ENCODE data around the gene CORO2B.

The CORO2B gene

DNA sequence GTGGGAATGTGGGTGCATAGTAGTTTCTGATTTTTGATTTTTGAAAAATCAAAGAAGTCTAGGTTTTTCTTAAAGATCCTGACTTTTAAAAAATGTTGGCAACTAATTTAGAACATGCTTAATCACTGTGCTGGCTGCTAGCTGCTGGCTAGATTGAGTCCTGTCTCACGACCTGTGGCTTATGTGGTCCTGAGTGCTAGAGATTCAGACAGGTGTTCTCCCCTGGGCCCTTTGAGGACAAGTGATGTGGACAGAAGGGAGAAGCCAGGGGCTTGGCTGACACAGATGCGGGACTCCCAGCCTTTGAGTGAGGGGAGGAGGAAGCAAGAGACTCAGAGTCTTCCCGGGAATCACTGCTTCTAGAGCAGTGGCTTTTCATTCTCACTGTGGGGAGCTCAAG, 47.5 kb downstream of the CORO2B start:
- no peak for DNase-seq (ENCODE audit: low read depth in 2 of 2)

GRCh38 chr15:68626739-68627138, 47.9 kb downstream of the CORO2B start:
- DNase-seq (ENCODE audit: low read depth in 2 of 2): no peak

DNA sequence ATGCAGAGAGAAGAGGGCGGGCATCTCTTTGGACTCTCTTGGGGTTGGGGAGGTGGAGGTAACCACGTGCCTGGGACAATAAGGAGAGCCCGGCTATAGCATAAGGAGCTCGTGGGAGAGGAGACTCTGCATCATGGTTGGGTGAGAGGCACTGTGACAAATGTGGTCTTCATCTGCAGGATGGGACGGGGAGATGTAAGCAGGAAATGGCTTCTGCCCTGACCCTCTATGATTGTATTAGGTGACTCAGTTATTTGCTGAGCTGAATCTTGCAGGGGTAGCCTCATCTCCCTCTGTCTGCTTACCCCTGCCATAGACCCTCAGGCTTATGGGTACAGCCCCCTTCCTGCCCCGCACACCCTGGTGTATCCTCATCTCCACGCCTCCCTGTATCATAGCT, 48.7 kb downstream of the CORO2B start:
- no peak for DNase-seq (ENCODE audit: low read depth in 2 of 2)

DNA sequence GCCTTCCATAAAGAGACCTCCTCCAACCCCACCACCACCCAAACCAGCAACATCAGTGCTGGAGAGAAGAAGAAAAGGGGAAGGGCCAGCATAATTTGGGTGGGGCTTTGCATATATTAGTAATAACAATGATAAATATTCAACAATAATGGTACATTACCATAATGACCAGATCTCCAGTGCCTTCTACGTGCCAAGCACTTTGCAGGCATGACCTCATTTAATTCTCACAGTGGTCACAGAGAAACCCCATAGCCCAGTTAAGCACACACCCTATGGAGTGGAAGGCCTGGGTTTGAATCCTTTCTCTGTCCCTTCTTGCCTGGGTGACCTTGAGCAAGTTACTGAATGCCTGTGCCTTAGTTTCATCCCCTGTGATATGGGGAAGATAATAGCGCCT, 49.2 kb downstream of the CORO2B start:
- DNase-seq (ENCODE audit: low read depth in 2 of 2): no peak

DNA sequence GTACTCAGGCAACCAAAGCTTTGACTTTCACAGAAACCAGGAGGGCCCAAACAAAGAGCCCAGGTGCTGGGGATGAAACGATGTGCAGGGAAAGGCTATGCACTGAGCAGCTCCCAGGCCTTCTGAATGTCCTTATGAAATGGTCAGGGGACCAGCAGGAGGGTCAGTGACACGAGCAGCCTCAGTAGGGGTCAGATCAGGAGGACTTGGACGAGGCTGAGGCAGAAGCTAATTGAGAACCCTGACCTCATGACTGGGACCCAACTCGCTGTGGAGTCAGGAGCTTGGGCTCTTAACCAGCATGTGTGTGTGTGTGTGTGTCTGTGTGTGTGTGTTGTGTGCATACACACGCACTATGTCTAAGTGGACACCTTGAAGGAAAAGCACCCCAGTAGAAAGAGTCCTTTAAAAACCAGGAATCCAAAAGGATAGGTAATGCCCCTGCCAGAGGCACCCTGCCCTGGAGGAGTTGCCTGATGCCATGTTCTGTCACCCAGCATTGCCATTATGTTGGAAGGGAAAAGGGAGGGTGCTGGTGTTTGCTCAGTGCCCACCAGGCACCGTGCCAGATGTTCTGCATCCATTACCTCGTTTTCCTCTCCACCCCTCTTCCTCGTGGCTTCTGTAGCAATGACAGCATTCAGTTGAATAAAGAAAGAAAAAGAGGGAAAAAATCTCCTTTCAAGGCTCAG, 50.9 kb downstream of the CORO2B start:
- DNase-seq (ENCODE audit: low read depth in 2 of 2): no peak

- DNase-seq (ENCODE audit: low read depth in 2 of 2): no peak
These were observed 51.4 kb downstream of the CORO2B start for GRCh38 chr15:68630211-68630555.

GRCh38 chr15:68630836-68631235, 52.0 kb downstream of the CORO2B start:
- DNase-seq (ENCODE audit: low read depth in 2 of 2): no peak

DNA sequence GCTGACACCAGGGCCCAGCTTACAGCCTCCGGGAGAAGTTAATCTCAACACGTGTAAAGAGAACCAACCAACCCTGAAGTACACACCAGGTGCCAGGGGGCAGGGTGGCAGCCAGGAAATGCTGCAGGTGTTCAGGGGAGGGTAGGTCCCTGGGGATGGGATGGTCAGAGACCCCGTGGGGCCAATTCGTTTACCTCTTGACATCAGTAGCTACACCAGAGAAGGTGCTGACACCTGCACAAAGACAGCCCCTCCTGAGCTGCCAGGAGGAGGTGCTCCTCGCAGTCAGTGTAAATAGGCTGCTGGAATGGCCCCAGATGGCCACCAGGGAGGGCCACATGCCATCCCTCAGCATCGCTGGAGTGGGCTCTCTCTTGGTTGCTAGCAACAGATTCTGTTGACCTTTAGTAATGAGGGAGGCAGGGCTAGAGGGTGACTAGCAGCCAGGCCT, 52.8 kb downstream of the CORO2B start:
- DNase-seq (ENCODE audit: low read depth in 2 of 2): no peak

- no peak for DNase-seq (ENCODE audit: low read depth in 2 of 2)
These were observed 53.3 kb downstream of the CORO2B start for GRCh38 chr15:68632101-68632500.

- DNase-seq (ENCODE audit: low read depth in 2 of 2): no peak
These were observed 54.7 kb downstream of the CORO2B start for GRCh38 chr15:68633231-68634121.

- no peak for DNase-seq (ENCODE audit: low read depth in 2 of 2)
These were observed 55.3 kb downstream of the CORO2B start for GRCh38 chr15:68634122-68634482.

DNA sequence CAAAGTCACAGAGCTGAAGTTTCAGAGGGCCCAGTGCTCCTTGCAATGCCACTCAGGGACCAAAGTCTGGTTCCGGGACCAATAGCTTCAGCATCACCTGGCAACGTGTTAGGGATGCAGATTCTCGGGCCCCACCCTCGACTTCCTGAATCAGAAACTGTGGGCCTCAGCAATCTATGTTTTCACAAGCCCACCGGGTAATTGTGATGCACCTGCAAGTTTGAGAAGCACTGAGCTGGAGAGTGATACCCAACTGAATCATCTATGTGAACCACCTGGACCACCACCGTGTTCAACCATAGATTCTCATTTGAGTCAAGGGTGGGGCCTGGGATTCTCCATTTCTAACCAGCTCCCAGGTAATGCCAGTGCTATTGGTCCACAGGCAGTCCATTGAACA, 55.7 kb downstream of the CORO2B start:
- no peak for DNase-seq (ENCODE audit: low read depth in 2 of 2)

- no peak for DNase-seq (ENCODE audit: low read depth in 2 of 2)
These were observed 56.3 kb downstream of the CORO2B start for GRCh38 chr15:68635141-68635540.

DNA sequence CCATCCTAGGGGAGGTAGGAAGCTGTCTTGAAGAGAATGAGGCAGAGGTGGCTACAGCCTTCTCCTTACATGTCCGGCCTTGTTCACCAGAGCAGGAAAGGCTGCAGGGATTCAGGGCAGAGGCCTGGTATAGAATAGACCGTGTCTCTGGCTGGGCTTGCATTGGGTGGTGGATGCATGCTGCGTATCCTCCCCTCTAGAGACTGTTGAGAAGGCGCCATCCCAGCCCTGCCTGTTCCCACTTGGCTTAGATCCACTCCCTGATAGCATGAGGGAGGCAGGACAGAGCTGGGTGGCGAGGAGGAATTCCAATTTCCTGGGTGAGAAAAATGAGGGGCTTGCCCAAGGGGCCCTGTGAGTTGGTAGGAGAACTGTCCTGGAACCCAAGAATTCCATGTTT, 57.5 kb downstream of the CORO2B start:
- DNase-seq (ENCODE audit: low read depth in 2 of 2): no peak

DNA sequence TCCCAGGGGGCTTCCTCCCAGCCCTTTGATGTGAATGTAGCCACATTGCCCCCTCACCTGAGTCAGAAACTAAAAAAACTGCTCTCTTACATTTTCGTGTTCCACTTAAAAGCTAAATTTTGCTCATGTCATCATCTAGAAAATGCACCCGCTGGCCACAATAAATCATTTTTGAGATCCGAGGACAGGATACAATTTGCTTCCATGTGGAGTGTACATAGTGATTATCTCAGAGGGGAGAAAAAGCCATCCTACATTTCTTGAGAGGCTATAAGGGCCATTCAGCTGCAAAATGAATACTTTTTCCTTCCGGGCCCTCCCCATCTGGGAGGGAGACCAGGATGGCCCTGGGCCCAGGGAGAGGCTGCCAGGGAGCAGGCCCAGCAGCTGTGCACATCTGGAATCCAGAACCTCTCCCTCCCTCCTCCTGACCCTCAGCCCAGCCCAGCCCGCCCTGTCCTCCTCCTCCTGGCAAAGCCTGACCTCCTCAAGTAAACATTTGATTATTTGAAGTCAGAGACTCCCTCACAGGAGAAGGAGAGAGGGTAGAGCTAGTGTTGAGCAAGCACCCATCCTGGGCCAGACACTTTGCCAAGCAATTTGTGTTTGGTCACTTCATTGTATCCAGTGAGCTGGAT, 59.1 kb downstream of the CORO2B start:
- DNase-seq (ENCODE audit: low read depth in 2 of 2): no peak

- no peak for DNase-seq (ENCODE audit: low read depth in 2 of 2)
These were observed 60.2 kb downstream of the CORO2B start for GRCh38 chr15:68638953-68639515.

GRCh38 chr15:68639926-68640600, 61.3 kb downstream of the CORO2B start:
- DNase-seq (ENCODE audit: low read depth in 2 of 2): no peak

DNA sequence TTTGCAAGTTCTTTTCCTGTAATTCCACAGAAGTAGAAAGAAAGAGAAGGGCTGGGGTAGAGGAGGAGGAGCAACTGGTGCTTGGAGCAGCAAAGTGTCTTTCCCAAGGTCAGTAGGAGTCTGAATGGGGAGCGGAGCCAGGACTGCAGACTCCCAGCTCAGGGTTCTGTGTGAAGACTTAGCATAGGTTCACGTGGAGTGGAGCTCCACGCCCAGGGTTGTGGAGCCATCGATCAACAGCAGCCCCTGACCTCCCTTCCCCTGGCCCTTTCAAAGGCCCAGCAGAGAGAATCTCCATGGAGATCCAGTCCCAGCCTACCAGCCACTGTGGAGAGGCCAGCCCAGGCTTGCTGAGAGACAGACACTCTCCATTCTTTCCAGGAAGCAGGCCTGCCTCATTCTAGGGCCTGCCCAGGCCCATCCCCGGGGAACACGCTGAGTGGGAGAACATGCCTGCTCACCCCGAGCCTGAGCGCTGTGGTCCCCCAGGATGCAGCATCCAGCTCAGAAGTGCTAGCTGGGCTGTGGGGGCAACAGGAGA, 62.1 kb downstream of the CORO2B start:
- no peak for DNase-seq (ENCODE audit: low read depth in 2 of 2)

GRCh38 chr15:68641376-68641775, 62.6 kb downstream of the CORO2B start:
- DNase-seq (ENCODE audit: low read depth in 2 of 2): no peak

GRCh38 chr15:68642491-68642845, 63.7 kb downstream of the CORO2B start:
- DNase-seq (ENCODE audit: low read depth in 2 of 2): no peak

DNA sequence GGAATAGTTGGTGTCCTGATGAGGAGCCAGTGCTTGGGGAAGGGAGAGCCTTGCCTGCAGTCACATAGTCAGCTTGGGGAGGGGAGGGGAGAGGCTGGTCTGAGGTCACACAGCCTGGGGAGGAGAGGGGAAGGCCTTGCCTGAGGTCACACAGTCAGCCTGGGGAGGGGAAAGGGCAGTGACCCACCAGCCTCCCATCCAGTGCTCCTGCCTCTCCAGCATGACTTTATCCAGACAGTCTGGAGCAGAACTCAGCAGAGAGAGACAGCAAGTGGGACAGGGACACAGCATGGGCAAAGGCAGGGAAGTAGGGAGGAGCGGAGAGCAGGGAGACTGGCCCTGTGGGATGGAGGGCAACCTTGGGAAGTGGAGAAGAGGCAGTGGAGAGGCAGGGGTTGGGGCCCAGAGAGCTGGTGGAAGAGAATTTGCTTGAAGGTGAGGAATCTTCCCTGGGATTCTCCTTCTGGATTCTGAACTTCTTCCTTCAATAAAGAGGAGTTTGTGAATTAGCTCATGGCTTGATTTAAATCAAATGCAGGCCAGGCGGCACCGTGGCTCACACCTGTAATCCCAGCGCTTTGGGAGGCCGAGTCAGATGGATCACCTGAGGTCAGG, 64.5 kb downstream of the CORO2B start:
- no peak for DNase-seq (ENCODE audit: low read depth in 2 of 2)

All from activated CD8-positive, alpha-beta memory T cell treated with anti-CD3 and anti-CD28 coated beads for 4 hours (primary cell).